ENCODE measurements around the gene NUAK2. TPM values are rescaled to one million over a fixed set of nuclear protein-coding genes. Genes with fewer than 3 reads are reported as not detected.

NUAK2 gene
- total RNA-seq, 4 donors from 2014 or later: 1.1 to 5.4 (median 3.2) TPM

- DNase-seq (ENCODE audit: low spot score) (no peak), ATAC-seq (ENCODE audit: low FRiP score) (no peak)
- no peak for TF ChIP-seq CTCF (IDR thresholded peaks at IDR 0.05)
Observed at GRCh38 chr1:205353612-205354011, 32.1 kb upstream of the NUAK2 start.

DNA sequence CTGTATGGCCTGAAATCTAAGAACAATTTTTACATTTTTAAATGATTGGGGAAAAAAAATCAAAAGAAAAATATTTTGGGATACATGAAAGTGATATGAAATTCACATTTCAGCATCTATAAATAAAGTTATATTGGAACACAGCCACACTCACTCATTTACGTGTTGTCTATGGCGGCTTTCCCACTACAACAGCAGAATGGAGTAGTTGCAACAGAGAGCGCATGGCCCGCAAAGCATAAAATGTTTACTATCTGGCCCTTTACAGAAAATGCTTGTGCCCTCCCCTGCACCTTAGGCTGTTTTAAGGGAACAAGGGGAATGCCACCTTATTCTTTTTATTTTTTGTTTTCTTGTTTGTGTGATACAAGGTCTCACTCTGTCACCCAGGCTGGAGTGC is 31.6 kb upstream of the NUAK2 start:
- no peak for TF ChIP-seq CTCF (IDR thresholded peaks at IDR 0.05)
- no peak for DNase-seq (ENCODE audit: low spot score)
- no peak for ATAC-seq (ENCODE audit: low FRiP score)

DNA sequence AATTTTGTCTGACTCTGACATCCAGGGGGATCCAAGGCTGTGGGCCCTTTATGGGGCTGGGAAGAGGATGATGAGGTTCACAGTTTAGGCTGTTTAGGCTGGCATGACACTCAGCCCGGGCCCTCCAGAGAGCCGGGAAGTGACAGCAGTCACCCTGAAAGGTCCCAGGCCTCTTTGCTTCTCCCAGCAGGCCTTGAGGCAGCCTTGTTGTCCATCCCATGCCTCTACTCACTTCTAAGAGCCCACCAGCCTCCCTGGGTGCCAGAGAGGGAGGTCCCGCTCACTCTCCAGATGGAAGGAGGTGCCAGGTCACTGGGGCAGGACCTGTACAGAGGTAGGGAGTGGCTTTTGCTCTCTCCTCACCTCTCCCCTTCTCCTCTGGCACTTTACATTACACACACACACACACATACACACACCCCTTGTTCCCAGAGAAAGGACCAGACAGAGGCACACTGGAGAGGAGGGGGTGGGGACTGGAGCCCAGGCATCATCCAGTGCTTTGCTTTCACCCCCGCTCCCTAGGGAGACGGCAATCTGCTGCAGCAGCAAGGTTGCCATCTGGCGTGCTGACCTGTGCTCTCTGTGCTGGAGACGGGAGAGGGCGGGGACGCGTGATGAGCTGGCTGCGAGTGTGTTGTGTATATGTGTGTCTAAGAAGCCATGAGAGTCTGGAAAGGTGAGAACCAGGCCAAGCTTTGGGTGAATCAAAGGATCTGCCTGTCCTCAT is 30.6 kb upstream of the NUAK2 start:
- TF ChIP-seq CTCF (IDR thresholded peaks at IDR 0.05): no peak
- no peak for DNase-seq (ENCODE audit: low spot score)
- no peak for ATAC-seq (ENCODE audit: low FRiP score)

DNA sequence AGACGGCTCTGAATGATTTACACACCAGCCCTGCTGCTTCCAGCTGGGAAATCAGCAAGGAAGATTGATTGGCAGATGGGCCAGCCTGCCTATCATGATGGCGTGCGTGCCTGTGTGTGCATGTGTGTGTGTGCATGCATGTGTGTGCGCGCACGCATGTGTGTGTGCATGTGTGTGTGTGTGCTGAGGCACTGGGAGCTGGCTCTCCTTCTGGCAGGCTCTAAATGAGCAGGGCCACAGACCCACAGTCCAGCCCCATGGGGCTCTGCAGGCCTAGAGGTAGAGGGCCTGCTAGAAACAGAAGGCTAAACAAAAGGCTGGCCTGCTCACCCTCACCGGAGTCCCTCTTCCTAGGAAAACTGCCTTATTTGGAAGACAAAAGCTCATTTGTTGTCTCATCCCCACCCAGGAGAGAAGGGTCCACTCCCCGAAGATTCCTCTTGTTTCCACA is 29.2 kb upstream of the NUAK2 start:
- no peak for DNase-seq (ENCODE audit: low spot score)
- ATAC-seq (ENCODE audit: low FRiP score): no peak
- no peak for TF ChIP-seq CTCF (IDR thresholded peaks at IDR 0.05)

GRCh38 chr1:205350124-205350523 is 28.6 kb upstream of the NUAK2 start:
- ATAC-seq (ENCODE audit: low FRiP score): no peak
- DNase-seq (ENCODE audit: low spot score): no peak
- TF ChIP-seq CTCF (IDR thresholded peaks at IDR 0.05): no peak

GRCh38 chr1:205348554-205349487 is 27.3 kb upstream of the NUAK2 start:
- TF ChIP-seq CTCF (IDR thresholded peaks at IDR 0.05): no peak
- DNase-seq (ENCODE audit: low spot score): no peak
- no peak for ATAC-seq (ENCODE audit: low FRiP score)
